IgD-negative memory B cell (primary cell): Measurements from ENCODE around the gene RSPRY1. TPM values are rescaled to one million over a fixed set of nuclear protein-coding genes. Genes with fewer than 3 reads are reported as not detected.

Experiments used
- H3K27ac Mint-ChIP-seq, 3 donors: one replicate each; pipeline ENCODE4 v1.8.0; 2020 to 2022; ENCODE audit warnings: mild to moderate bottlenecking in 3 of 3, mixed read lengths in 3 of 3, moderate library complexity in 1 of 3
- H3K27me3 Mint-ChIP-seq: one replicate; pipeline ENCODE4 v1.8.0; 2021; ENCODE audit warnings: mixed read lengths
- H3K36me3 Mint-ChIP-seq: one replicate; pipeline ENCODE4 v1.8.0; 2020; ENCODE audit warnings: mild to moderate bottlenecking, mixed read lengths
- H3K4me1 Mint-ChIP-seq, 3 donors: one replicate each; pipeline ENCODE4 v1.8.0; 2020 to 2022; ENCODE audit warnings: mixed read lengths in 3 of 3, mild to moderate bottlenecking in 1 of 3
- H3K4me3 Mint-ChIP-seq, 4 donors: one replicate each; pipeline ENCODE4 v1.8.0; 2020 to 2022; ENCODE audit warnings: mild to moderate bottlenecking in 4 of 4, mixed read lengths in 4 of 4, moderate library complexity in 3 of 4
- H3K9me3 Mint-ChIP-seq, 3 donors: one replicate each; pipeline ENCODE4 v1.8.0; 2020 to 2021; ENCODE audit warnings: mixed read lengths in 3 of 3, mild to moderate bottlenecking in 1 of 3
- polyA plus RNA-seq: library from polyadenylated mRNA; unstranded; fragments of 300-500 nt; fragmentation: Illumina TruSeq; gene quantifications from one replicate; pipeline ENCODE4 v1.2.3, GENCODE V29; 2021

Gene RSPRY1
- polyA plus RNA-seq, 1 donor from 2014 or later = 38.2 TPM

DNA sequence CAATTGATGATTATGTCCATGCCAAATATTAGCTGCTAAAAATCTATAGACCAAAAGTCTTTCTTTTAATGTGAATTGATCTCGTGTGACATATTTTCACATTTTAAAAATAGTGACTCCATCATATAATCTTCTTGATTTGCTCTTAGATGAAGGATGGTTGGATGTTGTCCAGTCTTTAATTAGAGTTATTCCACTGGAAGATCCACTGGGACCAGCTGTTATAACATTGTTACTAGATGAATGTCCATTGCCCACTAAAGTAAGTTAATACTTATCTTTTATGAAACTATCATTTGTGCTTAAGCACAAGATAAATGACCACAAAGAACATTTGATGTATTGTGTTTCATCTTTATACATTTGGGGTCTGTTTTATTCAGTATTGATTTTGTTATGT is 22.8 kb downstream of the RSPRY1 start:
- no peak overlapping the region for H3K4me3 Mint-ChIP-seq
- no peaks in the 10 kb centered on the region for H3K27me3 Mint-ChIP-seq
- H3K36me3 Mint-ChIP-seq = peaks cover 11% of the 10 kb centered on the region
- H3K9me3 Mint-ChIP-seq = no peaks in the 10 kb centered on the region
- no peaks in the 10 kb centered on the region for H3K4me1 Mint-ChIP-seq
- H3K27ac Mint-ChIP-seq = no peak overlapping the region

- H3K27me3 Mint-ChIP-seq = no peaks in the 10 kb centered on the region
- H3K36me3 Mint-ChIP-seq = peaks cover 18% of the 10 kb centered on the region
- no peaks in the 10 kb centered on the region for H3K4me1 Mint-ChIP-seq
- H3K27ac Mint-ChIP-seq = no peak overlapping the region
- peaks cover 0 to under 1% (median 0%) of the 10 kb centered on the region in 3 donors for H3K9me3 Mint-ChIP-seq
- no peak overlapping the region for H3K4me3 Mint-ChIP-seq
These were observed 23.7 kb downstream of the RSPRY1 start for GRCh38 chr16:57209780-57210179.

DNA sequence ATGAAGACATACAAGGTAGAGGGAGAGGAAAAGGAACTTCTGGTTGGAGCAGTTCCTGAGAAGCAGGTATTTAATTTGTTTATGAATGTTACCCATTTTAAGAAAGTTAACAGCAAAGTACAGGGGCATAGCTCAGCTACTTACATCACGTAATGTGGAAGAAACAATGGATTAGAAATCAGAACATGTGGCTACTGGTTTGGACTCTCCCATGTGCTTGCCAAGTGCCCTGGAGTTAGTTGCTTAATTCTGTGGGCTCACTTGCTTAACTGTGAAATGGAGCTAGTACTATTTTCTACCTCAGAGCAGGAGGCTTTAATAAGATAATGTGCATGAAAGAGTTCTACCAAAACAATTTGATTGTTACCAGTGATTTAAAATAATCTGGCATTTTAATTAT is 27.3 kb downstream of the RSPRY1 start:
- Mint-ChIP-seq H3K27ac (no peak overlapping the region), H3K9me3 (peaks cover 1 to 19% (median 13%) of the 10 kb centered on the region in 3 donors), H3K4me3 (no peak overlapping the region), H3K4me1 (no peaks in the 10 kb centered on the region), H3K27me3 (no peaks in the 10 kb centered on the region), H3K36me3 (peaks cover 39% of the 10 kb centered on the region)

DNA sequence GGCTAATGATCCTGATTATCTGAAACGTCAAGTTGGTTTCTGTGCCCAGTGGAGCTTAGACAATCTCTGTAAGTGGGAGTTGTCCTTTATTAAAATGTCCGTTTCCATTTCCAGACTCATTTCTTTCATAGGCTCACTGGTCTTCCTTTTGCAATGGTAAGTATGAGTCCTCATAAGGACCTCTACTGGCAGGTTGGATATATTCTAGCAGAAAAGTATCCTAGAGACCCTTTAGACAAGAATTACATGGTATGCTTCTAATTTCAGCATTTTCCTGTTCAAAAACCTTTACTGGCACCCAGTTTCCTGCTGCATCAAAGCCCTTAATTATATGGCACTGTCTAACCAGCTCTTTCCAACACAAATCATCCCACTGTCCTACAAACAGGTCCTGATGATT is 30.8 kb downstream of the RSPRY1 start:
- no peak overlapping the region for H3K4me3 Mint-ChIP-seq
- H3K4me1 Mint-ChIP-seq = no peaks in the 10 kb centered on the region
- no peaks in the 10 kb centered on the region for H3K27me3 Mint-ChIP-seq
- peaks cover 49% of the 10 kb centered on the region for H3K36me3 Mint-ChIP-seq
- H3K9me3 Mint-ChIP-seq = peaks cover 1 to 25% (median 13%) of the 10 kb centered on the region in 3 donors
- no peak overlapping the region for H3K27ac Mint-ChIP-seq

GRCh38 chr16:57223057-57223456 is 36.9 kb downstream of the RSPRY1 start:
- Mint-ChIP-seq H3K4me3 (no peak overlapping the region), H3K27me3 (no peaks in the 10 kb centered on the region), H3K4me1 (no peaks in the 10 kb centered on the region), H3K36me3 (peaks cover 14% of the 10 kb centered on the region), H3K27ac (no peak overlapping the region), H3K9me3 (peaks cover 0 to 6% (median 2%) of the 10 kb centered on the region in 3 donors)

DNA sequence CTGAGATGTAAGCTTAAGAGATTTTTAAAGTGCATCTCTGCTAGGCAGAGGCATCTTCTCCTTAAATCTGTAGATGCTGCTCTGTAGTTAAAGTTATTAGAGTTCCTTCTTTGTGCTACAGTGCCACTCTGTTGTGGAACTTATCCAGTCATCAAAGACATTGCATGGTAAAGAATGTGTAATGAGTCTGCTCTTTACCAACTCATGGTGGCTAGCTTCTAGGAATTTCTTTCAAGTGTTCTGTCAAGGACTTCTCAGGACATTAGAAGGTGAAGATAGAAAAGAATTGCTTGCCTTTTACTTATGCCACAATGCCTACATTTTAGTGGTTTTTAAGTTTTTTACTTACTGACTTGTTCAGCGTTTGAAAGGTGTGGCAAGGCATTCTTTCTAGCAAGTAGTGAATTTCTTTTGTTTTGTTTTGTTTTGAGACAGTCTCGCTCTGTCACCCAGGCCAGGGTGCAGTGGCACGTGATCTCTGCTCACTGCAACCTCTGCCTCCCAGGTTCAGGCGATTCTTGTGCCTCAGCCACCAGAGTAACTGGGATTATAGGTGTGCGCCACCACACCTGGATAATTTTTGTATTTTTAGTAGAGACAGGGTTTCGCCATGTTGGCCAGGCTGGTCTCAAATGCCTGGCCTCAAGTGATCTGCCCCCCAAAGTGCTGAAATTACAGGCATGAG is 38.7 kb downstream of the RSPRY1 start:
- no peak overlapping the region for H3K4me3 Mint-ChIP-seq
- peaks cover 8% of the 10 kb centered on the region for H3K36me3 Mint-ChIP-seq
- no peaks in the 10 kb centered on the region for H3K4me1 Mint-ChIP-seq
- H3K27me3 Mint-ChIP-seq = no peaks in the 10 kb centered on the region
- H3K9me3 Mint-ChIP-seq = no peaks in the 10 kb centered on the region
- no peak overlapping the region for H3K27ac Mint-ChIP-seq

DNA sequence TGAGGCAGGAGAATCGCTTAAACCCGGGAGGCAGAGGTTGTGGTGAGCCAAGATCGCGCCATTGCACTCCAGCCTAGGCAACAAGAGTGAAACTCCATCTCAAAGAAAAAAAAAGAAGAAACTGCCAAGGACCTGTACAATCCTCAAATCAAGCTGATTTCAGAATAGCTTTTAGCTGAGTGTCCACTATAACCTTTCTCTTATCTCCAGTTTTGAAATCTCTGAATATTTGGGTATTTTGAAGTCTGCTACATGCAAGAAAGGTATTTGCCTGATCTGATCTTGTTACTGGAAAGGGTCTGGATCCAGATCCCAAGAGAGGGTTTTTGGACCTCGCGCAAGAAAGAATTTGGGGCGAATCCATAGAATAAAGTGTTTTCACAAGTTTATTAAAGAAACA is 39.8 kb downstream of the RSPRY1 start:
- H3K9me3 Mint-ChIP-seq = no peaks in the 10 kb centered on the region
- no peak overlapping the region for H3K27ac Mint-ChIP-seq
- no peak overlapping the region for H3K4me3 Mint-ChIP-seq
- no peaks in the 10 kb centered on the region for H3K4me1 Mint-ChIP-seq
- H3K27me3 Mint-ChIP-seq = no peaks in the 10 kb centered on the region
- peaks cover 2% of the 10 kb centered on the region for H3K36me3 Mint-ChIP-seq

DNA sequence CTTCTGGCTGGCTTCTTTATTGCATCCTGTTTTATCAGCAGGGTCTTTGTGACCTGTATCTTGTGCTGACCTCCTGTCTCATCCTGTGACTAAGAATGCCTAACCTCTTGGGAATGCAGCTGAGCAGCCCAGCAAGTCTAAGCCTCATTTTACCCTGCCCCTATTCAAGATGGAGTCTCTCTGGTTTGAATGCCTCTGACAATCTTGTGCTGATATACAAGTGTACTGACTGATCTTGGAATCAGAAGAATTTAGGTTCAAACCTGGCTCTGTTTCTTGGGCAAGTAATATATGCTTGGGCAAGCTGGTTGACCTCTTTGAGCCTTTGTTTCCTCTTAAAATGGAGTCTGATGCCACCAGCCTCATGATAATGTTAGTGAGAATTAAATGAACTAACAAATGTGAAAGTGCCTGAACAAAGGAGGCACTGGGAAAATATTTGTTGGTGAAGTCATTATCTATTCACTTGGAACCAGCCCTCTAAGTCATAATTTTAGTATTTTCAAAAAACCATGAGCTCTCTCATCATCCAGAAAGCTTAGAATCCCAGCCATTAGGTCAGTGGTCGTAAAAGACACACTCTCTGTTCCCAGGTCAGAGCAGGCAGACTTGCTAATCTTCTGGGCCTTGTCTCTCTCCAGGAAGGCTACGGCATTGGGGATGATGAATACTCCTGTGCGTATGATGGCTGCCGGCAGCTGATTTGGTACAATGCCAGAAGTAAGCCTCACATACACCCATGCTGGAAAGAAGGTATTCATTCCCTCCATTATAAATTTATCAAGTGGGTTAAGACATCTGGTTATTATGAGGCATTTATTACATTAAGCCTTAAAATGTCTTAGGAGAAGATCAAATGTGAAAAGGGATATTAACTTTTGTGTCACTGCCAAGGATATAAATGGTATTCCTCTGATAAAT is 40.8 kb downstream of the RSPRY1 start:
- Mint-ChIP-seq H3K9me3 (no peaks in the 10 kb centered on the region), H3K4me1 (no peaks in the 10 kb centered on the region), H3K27ac (peak overlapping the region in 1 of 3 donors; percentile 35), H3K4me3 (no peak overlapping the region), H3K27me3 (no peaks in the 10 kb centered on the region), H3K36me3 (peaks cover 2% of the 10 kb centered on the region)

DNA sequence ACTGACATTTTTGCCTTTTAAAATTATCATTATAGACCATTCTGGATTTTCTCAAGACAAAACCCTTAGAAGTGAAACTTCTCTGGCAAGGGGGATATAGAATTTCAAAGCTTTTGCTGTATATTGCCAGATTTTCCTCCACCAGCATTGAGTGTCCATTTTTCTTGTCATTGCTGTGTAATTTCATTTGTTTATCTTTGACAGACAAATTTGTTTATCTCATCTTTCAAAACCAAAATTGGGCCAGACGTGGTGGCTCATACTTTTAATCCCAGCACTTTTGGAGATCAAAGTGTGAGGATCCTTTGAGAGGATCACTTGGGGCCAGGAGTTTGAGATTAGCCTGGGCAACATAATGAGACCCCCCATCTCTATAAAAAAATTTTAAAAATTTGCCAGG is 43.0 kb downstream of the RSPRY1 start:
- H3K27ac Mint-ChIP-seq = no peak overlapping the region
- no peaks in the 10 kb centered on the region for H3K27me3 Mint-ChIP-seq
- no peaks in the 10 kb centered on the region for H3K9me3 Mint-ChIP-seq
- no peak overlapping the region for H3K4me3 Mint-ChIP-seq
- peaks cover 4% of the 10 kb centered on the region for H3K36me3 Mint-ChIP-seq
- H3K4me1 Mint-ChIP-seq = peaks cover 0 to 4% (median 1%) of the 10 kb centered on the region in 3 donors

- Mint-ChIP-seq H3K4me3 (no peak overlapping the region), H3K27me3 (no peaks in the 10 kb centered on the region), H3K9me3 (no peaks in the 10 kb centered on the region), H3K4me1 (peaks cover 24 to 26% (median 25%) of the 10 kb centered on the region in 3 donors), H3K27ac (no peak overlapping the region), H3K36me3 (peaks cover 3% of the 10 kb centered on the region)
These were observed 45.8 kb downstream of the RSPRY1 start for GRCh38 chr16:57231821-57232350.

DNA sequence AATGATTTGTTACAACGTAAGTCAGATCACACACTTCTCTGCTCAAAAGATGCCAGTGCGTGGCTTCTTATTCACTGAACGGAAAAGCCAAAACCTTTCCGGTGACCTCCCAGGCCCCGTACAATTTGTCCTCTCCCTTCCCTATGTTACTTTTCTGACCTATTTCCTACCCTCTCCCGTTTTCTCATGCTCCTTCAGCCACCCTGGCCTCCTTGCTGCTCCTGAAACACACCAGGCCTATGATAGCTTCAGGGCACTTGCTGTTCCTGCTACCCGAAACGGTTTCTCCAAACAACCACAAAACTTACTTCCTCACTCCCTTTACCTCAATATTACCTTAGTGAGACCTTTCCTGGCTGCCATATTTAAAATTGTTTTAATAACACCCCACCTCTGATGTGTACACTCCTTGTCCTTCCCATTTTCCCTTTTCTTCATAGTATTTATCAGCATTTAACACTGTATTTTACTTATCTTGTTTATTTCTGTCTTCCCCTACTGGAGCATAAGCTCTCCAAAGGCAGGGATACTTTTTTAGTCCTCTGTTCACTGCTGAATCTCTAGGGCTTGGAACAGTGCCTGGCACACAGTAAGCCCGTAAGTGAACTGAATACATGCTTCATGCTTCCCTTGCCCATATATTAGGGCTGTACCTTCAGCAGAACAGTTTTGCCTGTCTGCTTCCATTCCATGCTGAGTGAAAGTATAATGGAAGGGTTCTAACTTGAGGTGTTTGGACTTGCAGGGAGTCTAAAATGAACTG is 48.0 kb downstream of the RSPRY1 start:
- Mint-ChIP-seq H3K4me1 (peaks cover 24 to 28% (median 26%) of the 10 kb centered on the region in 3 donors), H3K4me3 (no peak overlapping the region), H3K27me3 (no peaks in the 10 kb centered on the region), H3K9me3 (no peaks in the 10 kb centered on the region), H3K36me3 (peaks cover 5% of the 10 kb centered on the region), H3K27ac (peak overlapping the region; percentile 29 to 76 (median 31))

- H3K4me3 Mint-ChIP-seq = peak overlapping the region; percentile 18 to 88 (median 35)
- no peaks in the 10 kb centered on the region for H3K27me3 Mint-ChIP-seq
- H3K9me3 Mint-ChIP-seq = no peaks in the 10 kb centered on the region
- H3K4me1 Mint-ChIP-seq = peaks cover 24 to 28% (median 26%) of the 10 kb centered on the region in 3 donors
- H3K36me3 Mint-ChIP-seq = peaks cover 5% of the 10 kb centered on the region
- H3K27ac Mint-ChIP-seq = peak overlapping the region; percentile 76 to 97 (median 86)
These were observed 48.6 kb downstream of the RSPRY1 start for GRCh38 chr16:57234707-57235092.

- H3K36me3 Mint-ChIP-seq = peaks cover 5% of the 10 kb centered on the region
- peaks cover 24 to 32% (median 27%) of the 10 kb centered on the region in 3 donors for H3K4me1 Mint-ChIP-seq
- H3K9me3 Mint-ChIP-seq = no peaks in the 10 kb centered on the region
- H3K27me3 Mint-ChIP-seq = no peaks in the 10 kb centered on the region
- H3K27ac Mint-ChIP-seq = peak overlapping the region; percentile 76 to 97 (median 86)
- peak overlapping the region; percentile 36 to 88 (median 70) for H3K4me3 Mint-ChIP-seq
These were observed 49.2 kb downstream of the RSPRY1 start for GRCh38 chr16:57235128-57236021.

DNA sequence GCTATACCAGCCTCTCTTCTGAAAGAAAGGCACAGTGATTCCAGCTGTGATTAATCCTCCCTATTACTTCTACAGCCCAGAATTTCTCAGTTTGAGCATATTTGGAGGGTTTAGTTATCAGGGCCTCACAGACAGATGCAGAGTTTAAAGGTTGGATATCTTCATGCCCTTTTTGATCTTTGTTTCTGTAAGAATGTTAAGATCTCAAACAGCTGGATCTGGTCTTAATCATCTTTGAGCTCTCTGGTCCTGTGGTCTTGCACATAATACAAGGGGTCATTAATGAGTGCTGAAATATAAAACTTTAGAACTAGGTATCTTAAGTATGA is 49.9 kb downstream of the RSPRY1 start:
- Mint-ChIP-seq H3K4me1 (peaks cover 30 to 38% (median 33%) of the 10 kb centered on the region in 3 donors), H3K27ac (peak overlapping the region; percentile 76 to 97 (median 86)), H3K27me3 (no peaks in the 10 kb centered on the region), H3K36me3 (peaks cover 5% of the 10 kb centered on the region), H3K4me3 (peak overlapping the region in 3 of 4 donors; percentile 36 to 88 (median 80)), H3K9me3 (no peaks in the 10 kb centered on the region)
